HepG2 (cell line): ENCODE results near the gene ALDH1A2. TPM values are rescaled to one million over a fixed set of nuclear protein-coding genes. Genes with fewer than 3 reads are reported as not detected.

Source experiments
- AHDC1 ChIP-seq: sonication (generic); formaldehyde crosslinking; IDR thresholded peaks from 2 replicates; pipeline ENCODE4 v1.5.1; 2020; ENCODE audit warnings: mild to moderate bottlenecking, missing genetic modification reagents, borderline replicate concordance
- BRCA1 ChIP-seq: sonication (generic); formaldehyde crosslinking; IDR thresholded peaks from 2 replicates; pipeline ENCODE4 v1.4.0; 2020; ENCODE audit warnings: missing genetic modification reagents
- DNMT3B ChIP-seq: conservative IDR thresholded peaks from 2 replicates; pipeline ENCODE4 v1.6.1; 2016; ENCODE audit warnings: missing biosample characterization, control low read depth
- HDAC2 ChIP-seq: sonication (generic); formaldehyde crosslinking; IDR thresholded peaks from 2 replicates; pipeline ENCODE4 v1.4.0; 2020; ENCODE audit warnings: missing genetic modification reagents
- MAF1 ChIP-seq: sonication (generic); formaldehyde crosslinking; IDR thresholded peaks from 2 replicates; pipeline ENCODE4 v1.5.0; 2020; ENCODE audit warnings: missing genetic modification reagents, borderline replicate concordance
- NR0B2 ChIP-seq: sonication (generic); formaldehyde crosslinking; IDR thresholded peaks from 2 replicates; pipeline ENCODE4 v1.4.0; 2020; ENCODE audit warnings: mild to moderate bottlenecking, missing genetic modification reagents
- PHF21A ChIP-seq: sonication (generic); formaldehyde crosslinking; IDR thresholded peaks from 2 replicates; pipeline ENCODE4 v1.5.0; 2020; ENCODE audit warnings: mild to moderate bottlenecking, missing genetic modification reagents
- RBM22 ChIP-seq: fragments of 200-400 bp; formaldehyde crosslinking; optimal IDR thresholded peaks from 2 replicates; pipeline ENCODE3; 2017; ENCODE audit warnings: mild to moderate bottlenecking, low read length, moderate library complexity
- ZNF382 ChIP-seq: sonication (generic); formaldehyde crosslinking; IDR thresholded peaks from 2 replicates; pipeline ENCODE4 v1.5.0; 2020; ENCODE audit warnings: missing genetic modification reagents, mild to moderate bottlenecking, borderline replicate concordance
- ZNF510 ChIP-seq: sonication (generic); formaldehyde crosslinking; IDR thresholded peaks from 2 replicates; pipeline ENCODE4 v1.4.0; 2020; ENCODE audit warnings: low read depth, mild to moderate bottlenecking, missing genetic modification reagents
- ZSCAN5A ChIP-seq: sonication (generic); formaldehyde crosslinking; IDR thresholded peaks from 2 replicates; pipeline ENCODE4 v1.8.0; 2022; ENCODE audit warnings: mild to moderate bottlenecking, missing genetic modification reagents, borderline replicate concordance
- polyA plus RNA-seq, 8 experiments: library from polyadenylated mRNA; depleted of rRNA in 3 of 8; stranded (reverse) in 7 of 8; unstranded in 1 of 8; fragments of >200 nt; fragmentation: Illumina TruSeq in 4 of 8; extraction: Trizol in 4 of 8; gene quantifications; 2 replicates each; pipeline versions ENCODE4 v1.2.1 to v1.2.3, GENCODE V29; 2011 to 2016; ENCODE audit warnings: low read depth in 4 of 8, missing spikeins in 1 of 8, mixed read lengths in 1 of 8; ENCODE audit not compliant: insufficient read depth in 1 of 8
- total RNA-seq, 5 experiments: library from RNA; depleted of rRNA; stranded (reverse); fragments of >200 nt; fragmentation: Illumina TruSeq; extraction: Trizol; gene quantifications; 2 replicates each; pipeline ENCODE4 v1.2.3, GENCODE V29; 2016; ENCODE audit warnings: low read depth in 1 of 5

Gene ALDH1A2
- total and polyA plus RNA-seq, 2 of the 13 experiments (the other 11 are each of a cell fraction or from before 2014, with no cell fraction given), result 0.64 to 0.90 TPM

GRCh38 chr15:58052334-58052733 is 13.2 kb downstream of the ALDH1A2 start (continued):
- TF ChIP-seq AHDC1 (CRISPR knock-in tag) (no peak), ZNF510 (CRISPR knock-in tag) (no peak), BRCA1 (CRISPR knock-in tag) (no peak), NR0B2 (CRISPR knock-in tag) (no peak), HDAC2 (no peak), DNMT3B (CRISPR knock-in tag) (no peak), PHF21A (CRISPR knock-in tag) (no peak), RBM22 (no peak), ZNF382 (CRISPR knock-in tag) (no peak), MAF1 (CRISPR knock-in tag) (no peak), ZSCAN5A (CRISPR knock-in tag) (no peak)
